Right ventricle myocardium inferior (tissue), 1 donor: Measurements from ENCODE around the gene IL13RA2. TPM values are rescaled to one million over a fixed set of nuclear protein-coding genes. Genes with fewer than 3 reads are reported as not detected.

Experiments used
- ATAC-seq: fragments of 200-7000 bp; cut with Tn5 transposase; one replicate; pipeline ENCODE4 v1.9.1; 2020; ENCODE audit warnings: mild to moderate bottlenecking, moderate library complexity
- DNase-seq: peaks from one replicate; pipeline ENCODE4 v3.0.0; 2021; ENCODE audit errors: missing footprints
- intact Hi-C: fragments of 100-400 bp; cut with DNase I; formaldehyde crosslinking; loops from one replicate; pipeline ENCODE4 v1.11.0; 2022
- total RNA-seq: library from RNA; stranded (reverse); fragmentation: NEBNext Ultra II Directional; extraction: Animal tissue kit (Norgen Biotek cat#: 25700); gene quantifications from one replicate; pipeline ENCODE4 v1.2.1, GENCODE V29; 2021
- donor health status: DM: no; HTN: yes; CAD: no; lungs with severe emphysema.

The IL13RA2 gene
- total RNA-seq, 1 donor from 2014 or later = not detected

DNA sequence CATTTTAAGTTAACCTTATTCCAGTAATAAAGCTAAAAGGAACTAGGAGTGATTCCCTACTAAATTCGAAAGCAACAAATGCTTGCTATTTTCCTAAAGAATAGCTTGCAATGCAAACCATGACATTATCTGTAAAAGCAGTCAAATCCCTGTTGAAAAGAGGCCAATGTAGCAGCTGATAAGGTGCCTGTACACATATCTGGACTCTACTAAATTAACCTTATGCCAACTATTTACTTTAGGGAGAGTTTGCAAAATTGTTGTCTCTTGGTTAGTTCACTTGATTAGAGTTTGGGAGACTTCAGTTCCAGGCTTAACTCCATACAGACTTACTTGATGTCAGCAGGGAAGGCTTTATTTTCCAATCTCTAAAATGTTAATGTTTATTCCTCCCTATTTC is 6.0 kb downstream of the IL13RA2 start:
- DNase-seq = no peak
- intact Hi-C loops = no loop called here
- no peak for ATAC-seq

DNA sequence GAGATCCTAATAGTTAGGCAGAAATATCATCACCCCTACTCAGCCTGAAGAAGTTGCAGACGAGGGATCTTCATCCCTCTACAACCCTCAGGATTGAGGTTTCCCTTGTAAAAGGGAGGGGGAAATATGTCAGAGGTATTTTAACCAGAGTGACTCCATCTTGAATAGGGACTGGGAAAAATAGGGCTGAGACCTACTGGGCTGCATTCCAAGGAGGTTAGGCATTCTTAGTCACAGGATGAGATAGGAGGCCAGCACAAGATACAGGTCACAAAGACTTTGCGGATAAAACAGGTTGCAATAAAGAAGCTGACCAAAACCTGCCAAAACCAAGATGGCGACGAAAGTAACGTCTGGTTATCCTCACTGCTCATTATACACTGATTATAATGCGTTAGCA is 17.5 kb downstream of the IL13RA2 start:
- no peak for DNase-seq
- intact Hi-C loops = no loop called here
- no peak for ATAC-seq

DNA sequence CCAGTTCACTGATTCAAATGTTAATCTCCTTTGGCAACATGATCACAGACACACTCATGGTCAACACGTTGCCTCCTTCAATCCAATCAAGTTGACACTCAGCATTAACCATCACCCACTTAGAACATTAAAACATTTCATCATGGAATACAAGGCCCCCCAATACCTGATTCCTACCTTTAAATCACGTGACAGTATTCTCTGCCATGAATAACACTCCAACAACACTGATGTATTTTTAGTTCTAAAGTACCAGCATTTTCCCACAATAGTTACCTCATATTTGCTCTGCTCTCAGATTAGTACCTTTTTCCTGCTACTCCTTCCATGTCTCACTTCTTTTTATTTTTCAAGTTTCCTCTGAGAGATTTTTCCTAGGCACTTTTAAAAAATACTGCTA is 19.6 kb downstream of the IL13RA2 start:
- intact Hi-C loops = no loop called here
- DNase-seq (no peak), ATAC-seq (no peak)

DNA sequence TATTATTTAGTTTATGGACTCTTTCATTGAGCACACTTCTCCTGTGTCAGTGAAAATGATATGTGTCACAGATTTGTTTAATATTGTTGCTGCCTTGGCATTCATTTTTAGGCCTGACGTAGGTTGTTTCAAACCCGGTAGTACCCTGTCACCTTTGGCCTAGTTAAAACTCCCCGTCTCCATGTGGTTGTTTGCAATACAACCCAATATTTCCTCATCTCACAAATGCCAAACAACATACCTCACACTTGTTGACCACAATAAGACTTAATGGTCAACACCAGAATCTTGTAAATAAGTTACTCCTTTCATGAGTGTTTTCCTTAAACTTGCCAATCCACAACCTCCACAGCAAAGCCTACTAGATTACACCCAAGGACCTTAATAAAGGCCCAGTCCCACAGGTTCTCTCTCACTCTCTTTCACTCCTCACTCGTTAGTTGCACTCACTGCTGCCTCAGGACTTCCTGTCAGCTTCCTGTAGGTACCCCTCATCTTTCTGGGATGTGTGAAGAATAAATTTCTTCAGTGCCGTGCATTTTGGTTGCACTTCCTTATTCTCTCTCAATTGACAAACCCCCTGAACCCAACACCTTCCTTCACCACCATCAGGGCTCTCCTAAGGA is 31.3 kb downstream of the IL13RA2 start:
- no peak for ATAC-seq
- intact Hi-C loops = no loop called here
- DNase-seq = no peak

DNA sequence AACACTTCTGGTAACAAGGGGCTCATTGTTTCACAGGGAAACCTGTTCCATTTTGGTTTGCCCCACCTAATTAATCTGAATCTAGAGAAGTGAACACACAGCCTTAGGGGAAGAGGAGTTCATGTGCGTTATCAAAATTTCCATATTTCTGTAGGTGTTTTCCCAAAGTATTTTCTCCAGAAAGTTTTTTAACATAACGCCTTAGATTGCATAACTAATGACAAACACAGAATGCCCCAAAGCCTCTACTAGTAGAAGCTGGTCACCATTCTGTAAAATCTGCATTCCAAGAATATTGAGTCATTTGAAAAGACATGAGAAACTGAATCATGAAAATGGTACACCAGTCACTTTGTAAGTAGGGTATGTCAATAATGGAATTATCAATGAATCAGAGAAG is 41.1 kb downstream of the IL13RA2 start:
- intact Hi-C loops = no loop called here
- DNase-seq (no peak), ATAC-seq (no peak)

DNA sequence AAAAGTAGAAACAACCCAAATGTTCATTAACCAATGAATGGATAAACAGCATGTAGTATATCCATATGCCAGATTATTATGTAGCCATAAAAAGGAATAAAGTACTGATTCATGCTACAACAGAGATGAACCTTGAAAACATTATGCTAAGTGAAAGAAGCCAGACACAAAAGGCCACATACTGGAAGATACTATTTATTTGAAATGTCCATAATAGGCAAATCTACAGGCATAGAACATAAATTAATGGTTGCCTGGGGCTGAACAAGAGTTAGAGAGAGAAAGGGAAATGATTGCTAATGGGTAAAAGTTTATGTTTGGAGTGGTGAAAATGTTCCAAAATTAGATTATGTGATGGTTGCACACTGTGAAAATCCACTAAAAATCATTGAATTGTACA is 44.4 kb downstream of the IL13RA2 start:
- ATAC-seq (no peak), DNase-seq (no peak)
- intact Hi-C loops = no loop called here

DNA sequence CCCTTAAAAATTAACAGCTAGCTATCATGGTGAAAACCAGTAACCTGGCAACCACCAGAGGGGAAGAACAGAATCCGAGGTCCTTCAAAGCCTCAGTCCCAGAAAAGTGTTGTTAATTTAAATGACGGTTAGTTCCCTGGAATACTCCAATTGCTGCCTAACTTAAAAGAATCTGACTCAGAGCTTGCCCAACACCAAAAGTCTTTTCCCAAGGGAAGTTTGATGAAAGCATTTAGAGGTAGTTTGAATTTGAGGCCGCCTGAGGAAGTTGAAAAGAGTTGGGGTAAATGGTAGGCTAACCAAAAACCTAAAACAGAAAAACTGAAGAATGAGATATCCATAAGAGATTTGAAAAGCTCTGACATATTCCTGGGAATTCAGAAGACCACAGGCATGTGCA is 46.6 kb downstream of the IL13RA2 start:
- intact Hi-C loops = no loop called here
- no peak for DNase-seq
- ATAC-seq = no peak

DNA sequence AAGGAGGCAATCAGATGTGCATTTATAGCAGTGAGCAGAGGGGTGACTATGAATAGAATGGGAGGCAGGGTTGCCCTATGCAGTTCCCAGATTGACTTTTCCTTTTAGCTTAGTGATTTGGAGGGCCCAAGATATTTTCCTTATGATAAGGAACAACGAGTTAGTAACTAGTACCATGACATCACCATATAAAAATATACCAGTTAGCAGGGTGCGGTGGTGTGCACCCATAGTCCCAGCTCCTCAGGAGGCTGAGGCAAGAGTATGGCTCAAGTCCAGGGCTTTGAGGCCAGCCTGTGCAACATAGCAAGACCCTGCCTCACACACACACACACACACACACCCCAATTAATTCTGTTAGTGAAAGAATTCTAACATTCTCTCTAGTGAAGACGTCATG is 53.0 kb downstream of the IL13RA2 start:
- DNase-seq = no peak
- no peak for ATAC-seq
- intact Hi-C loops = no loop called here

DNA sequence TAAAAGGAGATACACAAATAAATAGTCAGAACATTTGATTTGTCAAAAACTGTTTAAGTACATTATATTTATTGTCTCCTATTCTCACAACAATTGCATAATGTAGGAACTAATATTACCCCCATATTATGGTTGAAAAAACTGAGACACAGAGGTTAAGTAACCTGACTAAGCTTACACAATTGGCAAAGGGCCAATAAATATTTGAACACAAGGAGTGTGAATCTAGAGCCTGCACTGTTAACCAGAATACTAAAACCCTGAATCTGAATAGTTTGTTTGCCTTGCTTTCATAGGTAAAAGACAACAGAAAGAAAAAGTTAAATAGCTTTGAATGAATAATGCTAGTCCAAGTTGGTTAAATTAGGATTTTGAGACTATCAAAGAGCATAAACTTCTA is 55.2 kb downstream of the IL13RA2 start:
- ATAC-seq = no peak
- no peak for DNase-seq
- intact Hi-C loops = no loop called here

DNA sequence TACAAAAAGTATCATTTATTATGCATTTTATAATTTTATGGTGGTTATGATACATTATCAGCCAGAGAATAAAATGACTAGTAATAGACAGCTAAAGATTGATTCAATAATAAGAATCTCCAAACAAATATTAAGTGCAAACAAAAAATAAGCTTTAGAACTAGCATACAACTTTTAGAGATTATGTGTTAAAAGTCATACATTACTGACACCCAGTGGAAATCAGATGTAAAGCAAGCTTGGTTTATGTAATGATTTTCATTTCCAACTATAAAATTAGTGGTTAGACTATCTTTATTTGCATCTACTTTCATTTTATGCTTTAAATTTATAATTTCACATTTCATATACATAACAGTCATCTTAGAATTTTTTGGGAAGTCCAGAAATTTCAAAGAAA is 57.7 kb downstream of the IL13RA2 start:
- no peak for DNase-seq
- intact Hi-C loops = loop anchor here (5.0 to 10.0 kb wide), 2 partner anchors 185 to 332 kb away; no protein-coding TSS in a partner anchor
- no peak for ATAC-seq

Other genes with a start within 250 kb of the IL13RA2 start
- not detected for gene RBMXL3, start 171.8 kb upstream of the IL13RA2 start, total RNA-seq
- gene LRCH2, start 216.5 kb upstream of the IL13RA2 start, total RNA-seq = 1.4 TPM